Osteocyte (in vitro differentiated cells): Measurements from ENCODE around the gene VWA1. TPM values are rescaled to one million over a fixed set of nuclear protein-coding genes. Genes with fewer than 3 reads are reported as not detected.

ENCODE experiments used
- DNase-seq: peaks from one replicate; pipeline ENCODE4 v3.0.0; 2021; ENCODE audit warnings: mixed read lengths; ENCODE audit not compliant: unreplicated experiment; ENCODE audit errors: extremely low spot score
- H3K27ac Mint-ChIP-seq: one replicate; pipeline ENCODE4 v1.8.0; 2021; ENCODE audit warnings: mild to moderate bottlenecking, mixed read lengths; ENCODE audit not compliant: unreplicated experiment
- H3K27me3 Mint-ChIP-seq: one replicate; pipeline ENCODE4 v1.8.0; 2021; ENCODE audit warnings: mixed read lengths; ENCODE audit not compliant: unreplicated experiment
- H3K36me3 Mint-ChIP-seq: one replicate; pipeline ENCODE4 v1.8.0; 2021; ENCODE audit warnings: mixed read lengths; ENCODE audit not compliant: unreplicated experiment
- H3K4me1 Mint-ChIP-seq: one replicate; pipeline ENCODE4 v1.8.0; 2021; ENCODE audit warnings: mixed read lengths; ENCODE audit not compliant: unreplicated experiment
- H3K4me3 Mint-ChIP-seq: one replicate; pipeline ENCODE4 v1.8.0; 2021; ENCODE audit warnings: mild to moderate bottlenecking, moderate library complexity, mixed read lengths; ENCODE audit not compliant: unreplicated experiment
- H3K9me3 Mint-ChIP-seq: one replicate; pipeline ENCODE4 v1.8.0; 2021; ENCODE audit warnings: mixed read lengths; ENCODE audit not compliant: unreplicated experiment
- total RNA-seq: library from RNA; stranded (reverse); gene quantifications from 2 replicates; pipeline ENCODE4 v1.2.1, GENCODE V29; 2021
- TF ChIP-seq, protein P1 (sequence below): fragments of 200-600 bp; sonication (generic); IDR thresholded peaks from 2 replicates; pipeline ENCODE4 v1.5.0; 2021; ENCODE audit warnings: antibody characterized with exemption, mild to moderate bottlenecking, moderate library complexity

The VWA1 gene
- total RNA-seq, 1 donor from 2014 or later = 17.5 TPM

GRCh38 chr1:1435911-1436629 is 580 bp downstream of the VWA1 start:
- H3K4me3 Mint-ChIP-seq = peak overlapping the region; percentile 59
- no peak for DNase-seq
- H3K4me1 Mint-ChIP-seq = peaks cover 40% of the 10 kb centered on the region
- H3K36me3 Mint-ChIP-seq = no peaks in the 10 kb centered on the region
- no peaks in the 10 kb centered on the region for H3K9me3 Mint-ChIP-seq
- no peaks in the 10 kb centered on the region for H3K27me3 Mint-ChIP-seq
- H3K27ac Mint-ChIP-seq = no peak overlapping the region
- TF ChIP-seq, protein P1, sequence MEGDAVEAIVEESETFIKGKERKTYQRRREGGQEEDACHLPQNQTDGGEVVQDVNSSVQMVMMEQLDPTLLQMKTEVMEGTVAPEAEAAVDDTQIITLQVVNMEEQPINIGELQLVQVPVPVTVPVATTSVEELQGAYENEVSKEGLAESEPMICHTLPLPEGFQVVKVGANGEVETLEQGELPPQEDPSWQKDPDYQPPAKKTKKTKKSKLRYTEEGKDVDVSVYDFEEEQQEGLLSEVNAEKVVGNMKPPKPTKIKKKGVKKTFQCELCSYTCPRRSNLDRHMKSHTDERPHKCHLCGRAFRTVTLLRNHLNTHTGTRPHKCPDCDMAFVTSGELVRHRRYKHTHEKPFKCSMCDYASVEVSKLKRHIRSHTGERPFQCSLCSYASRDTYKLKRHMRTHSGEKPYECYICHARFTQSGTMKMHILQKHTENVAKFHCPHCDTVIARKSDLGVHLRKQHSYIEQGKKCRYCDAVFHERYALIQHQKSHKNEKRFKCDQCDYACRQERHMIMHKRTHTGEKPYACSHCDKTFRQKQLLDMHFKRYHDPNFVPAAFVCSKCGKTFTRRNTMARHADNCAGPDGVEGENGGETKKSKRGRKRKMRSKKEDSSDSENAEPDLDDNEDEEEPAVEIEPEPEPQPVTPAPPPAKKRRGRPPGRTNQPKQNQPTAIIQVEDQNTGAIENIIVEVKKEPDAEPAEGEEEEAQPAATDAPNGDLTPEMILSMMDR = no peak

DNA sequence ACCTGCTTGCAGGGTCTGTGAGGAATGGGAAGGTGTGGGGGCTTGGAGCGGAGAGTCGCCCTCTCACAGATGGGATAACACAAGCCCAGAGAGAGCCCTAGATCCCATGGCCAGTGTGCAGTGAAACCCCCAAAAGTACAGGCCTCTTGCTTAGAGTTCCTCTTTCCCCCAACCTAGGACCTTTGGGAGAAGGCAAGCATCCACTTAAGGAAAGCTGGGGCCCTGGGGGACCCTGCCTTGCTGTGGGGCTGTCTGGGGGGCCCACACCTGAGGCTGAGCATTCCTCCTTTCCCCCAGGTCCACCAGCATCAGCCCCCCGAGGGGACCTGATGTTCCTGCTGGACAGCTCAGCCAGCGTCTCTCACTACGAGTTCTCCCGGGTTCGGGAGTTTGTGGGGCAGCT is 1.1 kb downstream of the VWA1 start:
- Mint-ChIP-seq H3K4me3 (peak overlapping the region; percentile 59), H3K9me3 (no peaks in the 10 kb centered on the region), H3K4me1 (peaks cover 35% of the 10 kb centered on the region), H3K27ac (no peak overlapping the region), H3K36me3 (no peaks in the 10 kb centered on the region), H3K27me3 (no peaks in the 10 kb centered on the region)
- TF ChIP-seq, protein P1 = no peak
- no peak for DNase-seq

DNA sequence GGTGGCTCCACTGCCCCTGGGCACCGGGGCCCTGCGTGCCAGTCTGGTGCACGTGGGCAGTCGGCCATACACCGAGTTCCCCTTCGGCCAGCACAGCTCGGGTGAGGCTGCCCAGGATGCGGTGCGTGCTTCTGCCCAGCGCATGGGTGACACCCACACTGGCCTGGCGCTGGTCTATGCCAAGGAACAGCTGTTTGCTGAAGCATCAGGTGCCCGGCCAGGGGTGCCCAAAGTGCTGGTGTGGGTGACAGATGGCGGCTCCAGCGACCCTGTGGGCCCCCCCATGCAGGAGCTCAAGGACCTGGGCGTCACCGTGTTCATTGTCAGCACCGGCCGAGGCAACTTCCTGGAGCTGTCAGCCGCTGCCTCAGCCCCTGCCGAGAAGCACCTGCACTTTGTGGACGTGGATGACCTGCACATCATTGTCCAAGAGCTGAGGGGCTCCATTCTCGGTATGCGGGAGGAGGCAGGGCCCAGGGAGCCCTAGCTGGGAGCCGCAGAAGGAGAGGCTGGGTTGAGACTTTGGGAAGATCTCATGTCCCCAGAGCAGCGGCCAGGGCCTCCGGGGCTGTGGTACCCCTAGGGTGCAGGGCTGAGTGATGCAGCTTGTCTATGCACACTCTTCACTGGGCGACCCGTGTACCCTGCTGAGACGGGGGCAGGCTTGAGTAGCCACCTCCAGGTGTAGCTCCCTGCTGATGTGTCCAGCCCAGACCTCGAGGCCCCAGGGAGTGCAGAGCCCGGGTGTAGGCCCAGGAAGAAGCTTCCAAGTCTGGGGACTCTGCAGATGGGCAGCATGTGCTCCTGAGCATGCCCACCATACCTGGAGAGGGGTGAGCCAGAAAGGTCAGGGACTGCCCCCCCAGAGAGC is 1.8 kb downstream of the VWA1 start:
- Mint-ChIP-seq H3K4me3 (no peak overlapping the region), H3K27me3 (no peaks in the 10 kb centered on the region)

DNA sequence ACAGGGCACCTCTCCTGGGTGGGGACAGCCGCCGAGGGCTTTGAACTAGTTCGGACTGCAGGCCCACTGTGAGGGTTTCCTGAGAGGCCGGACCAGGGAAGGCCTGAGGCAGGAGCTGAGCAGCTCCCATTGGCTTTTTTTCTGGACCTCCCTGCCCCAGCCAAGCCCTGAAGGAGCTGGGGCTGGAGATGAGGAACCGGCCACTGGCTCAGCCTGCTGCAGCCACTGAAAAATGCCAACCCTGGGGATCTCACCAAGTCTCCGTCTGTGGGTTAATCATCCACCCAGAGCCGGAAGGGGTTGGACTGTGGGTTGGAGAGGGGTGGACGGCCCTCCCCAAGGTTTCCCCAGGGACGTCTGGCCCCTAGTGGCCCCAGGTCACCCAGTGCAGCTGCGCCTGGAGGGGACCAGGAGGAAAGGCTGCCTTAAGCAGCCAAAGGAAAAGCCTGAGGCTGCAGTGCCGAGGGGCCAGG is 2.5 kb downstream of the VWA1 start:
- H3K27me3 Mint-ChIP-seq = no peaks in the 10 kb centered on the region
- no peaks in the 10 kb centered on the region for H3K9me3 Mint-ChIP-seq
- TF ChIP-seq, protein P1 = no peak
- no peak for DNase-seq
- H3K27ac Mint-ChIP-seq = no peak overlapping the region
- peaks cover 24% of the 10 kb centered on the region for H3K4me1 Mint-ChIP-seq
- no peak overlapping the region for H3K4me3 Mint-ChIP-seq
- no peaks in the 10 kb centered on the region for H3K36me3 Mint-ChIP-seq

More for the DNA sequence above, 1.8 kb downstream of the VWA1 start:
- H3K27ac Mint-ChIP-seq = no peak overlapping the region
- H3K9me3 Mint-ChIP-seq = no peaks in the 10 kb centered on the region
- TF ChIP-seq, protein P1 = no peak
- H3K4me1 Mint-ChIP-seq = peaks cover 30% of the 10 kb centered on the region
- no peaks in the 10 kb centered on the region for H3K36me3 Mint-ChIP-seq
- DNase-seq = no peak
